SK-N-MC (cell line): ENCODE measurements around the gene METTL6.

Source experiments
- EZH2 ChIP-seq: fragments of 200-600 bp; sonication (generic); IDR thresholded peaks from one replicate; pipeline ENCODE4 v1.6.1; 2017; ENCODE audit warnings: antibody characterized with exemption
- FOXP2 ChIP-seq: optimal IDR thresholded peaks from 2 replicates; pipeline ENCODE3; 2011; ENCODE audit warnings: mild to moderate bottlenecking, moderate library complexity; ENCODE audit not compliant: insufficient read depth; ENCODE audit errors: extremely low read length, control extremely low read depth
- POLR2AphosphoS5 ChIP-seq: IDR thresholded peaks from 2 replicates; pipeline ENCODE4 v1.6.1; 2012; ENCODE audit warnings: mild to moderate bottlenecking, low read depth, low read length, borderline replicate concordance

GRCh38 chr3:15433531-15433930 lies 6.2 kb upstream of the METTL6 start:
- TF ChIP-seq EZH2 (no peak), POLR2AphosphoS5 (no peak), FOXP2 (no peak)
